HG02943 (cell line): ENCODE data around the gene MAP3K9.
"Not testable (repeated sequence)": the region's sequence is repeated elsewhere in the genome, so short reads cannot be mapped to it uniquely, and the experiment has no call there.

ENCODE experiments used
- ATAC-seq: cut with Tn5 transposase; IDR thresholded peaks from one replicate; pipeline ENCODE4 v1.9.1; 2021; ENCODE audit warnings: mild to moderate bottlenecking, low read depth, moderate library complexity; ENCODE audit not compliant: unreplicated experiment

Gene MAP3K9

DNA sequence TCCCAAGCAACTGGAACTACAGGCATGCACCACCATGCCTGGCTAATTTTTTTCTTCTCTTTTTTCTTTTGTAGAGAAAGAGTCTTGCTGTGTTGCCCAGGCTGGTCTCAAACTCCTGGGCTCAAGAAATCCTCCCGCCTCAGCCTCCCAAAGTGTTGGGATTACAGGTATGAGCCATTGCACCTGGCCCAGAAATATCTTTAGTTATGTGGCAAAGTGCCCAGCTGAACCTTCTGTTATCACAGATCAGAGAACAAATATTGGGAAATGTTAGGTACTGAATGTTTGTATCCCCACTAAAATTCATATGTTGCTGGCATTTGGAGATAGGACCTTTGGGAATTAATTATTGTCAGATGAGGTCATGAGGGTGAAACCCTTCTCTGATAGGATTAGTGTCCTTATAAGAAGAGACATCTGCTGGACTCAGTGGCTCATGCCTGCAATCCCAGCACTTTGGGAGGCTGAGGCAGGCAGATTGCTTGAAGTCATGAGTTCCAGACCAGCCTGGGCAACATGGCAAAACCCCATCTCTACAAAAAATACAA, 105.6 kb downstream of the MAP3K9 start:
- not testable (repeated sequence) for ATAC-seq

DNA sequence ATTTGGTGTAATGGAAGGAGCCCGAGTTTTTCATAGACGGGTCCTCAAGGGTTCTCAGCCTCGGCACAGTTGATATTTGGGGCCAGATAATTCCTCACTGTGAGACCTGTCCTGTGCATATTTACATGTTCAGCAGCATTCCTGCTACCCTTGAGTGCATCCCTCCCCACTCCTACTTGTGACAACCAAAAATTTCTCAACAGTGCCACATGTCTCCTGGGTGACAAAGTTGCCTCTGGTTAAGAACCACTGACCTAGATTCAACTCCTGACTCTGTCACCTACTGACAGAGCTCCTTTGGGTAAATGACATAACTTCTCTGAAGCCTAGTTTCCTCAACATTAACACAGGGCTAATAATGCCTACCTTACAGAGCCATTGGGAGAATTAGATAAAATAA, 107.2 kb downstream of the MAP3K9 start:
- no peak for ATAC-seq

DNA sequence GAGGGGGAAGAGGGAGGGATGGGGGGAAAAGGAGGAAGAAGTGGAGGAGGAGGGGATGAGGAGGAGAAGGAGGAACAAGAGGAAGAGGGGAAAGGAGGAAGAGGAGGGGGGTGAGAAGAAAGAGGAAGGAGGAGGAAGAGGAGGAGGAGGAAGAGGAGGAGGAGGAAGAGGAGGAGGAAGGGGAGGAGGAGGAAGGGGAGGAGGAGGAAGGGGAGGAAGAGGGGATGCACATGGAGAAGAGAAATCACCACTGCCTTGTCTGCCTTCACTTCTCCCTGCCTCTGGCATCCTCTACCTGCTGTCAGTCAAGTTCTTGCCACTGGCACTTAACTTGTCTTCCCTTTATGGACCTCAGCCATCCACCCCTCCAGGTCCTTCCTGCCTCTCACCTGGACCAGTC, 107.7 kb downstream of the MAP3K9 start:
- ATAC-seq: no peak

DNA sequence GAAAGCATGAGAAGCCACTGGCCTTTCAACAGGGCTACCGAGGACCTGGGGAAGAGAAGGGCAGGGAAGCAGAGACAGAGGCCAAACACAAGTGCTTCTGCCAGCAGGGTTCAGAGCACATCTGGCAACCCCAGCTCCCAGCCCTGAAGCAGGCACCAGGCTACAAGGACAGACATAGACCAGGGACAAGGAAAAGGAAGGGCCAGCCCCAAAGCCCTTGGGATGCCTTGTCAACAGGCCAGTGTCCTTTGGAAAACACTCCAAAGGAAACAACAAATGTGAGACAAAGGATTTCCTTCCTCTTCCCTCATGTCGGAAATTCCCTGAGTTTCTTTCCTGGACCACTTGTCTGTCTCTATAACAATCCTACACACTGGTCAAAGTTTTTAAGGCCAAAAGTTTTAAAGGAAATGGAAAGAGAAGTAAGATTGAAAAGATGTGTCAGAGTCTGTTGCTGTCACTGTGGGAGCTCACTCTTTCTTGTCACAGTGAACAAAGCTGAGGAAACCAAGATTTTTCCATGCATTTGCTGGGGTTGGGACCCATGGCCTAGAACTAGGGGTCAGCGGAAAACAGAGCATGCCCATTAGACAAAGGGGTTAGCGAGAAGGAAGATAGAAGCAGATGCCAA, 108.2 kb downstream of the MAP3K9 start:
- ATAC-seq: no peak

DNA sequence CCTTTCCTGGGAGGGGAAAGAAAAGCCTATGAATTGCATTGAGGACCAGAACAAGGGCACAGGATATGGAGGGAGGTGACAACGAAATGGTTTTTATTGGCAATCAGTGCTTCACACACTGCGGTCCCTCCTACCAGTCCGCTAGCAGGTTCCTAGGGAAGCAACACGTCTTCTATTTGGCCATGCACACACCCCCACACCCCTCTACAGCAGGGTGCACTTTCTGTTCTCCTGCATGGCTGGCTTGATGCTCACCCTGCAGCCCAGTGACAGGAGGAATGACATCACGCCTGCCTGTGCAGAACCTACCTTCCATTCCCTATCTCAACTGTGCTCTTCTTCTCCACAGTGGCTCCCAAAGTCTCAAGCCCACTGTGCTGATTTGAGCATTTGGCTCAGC, 109.7 kb downstream of the MAP3K9 start:
- no peak for ATAC-seq

DNA sequence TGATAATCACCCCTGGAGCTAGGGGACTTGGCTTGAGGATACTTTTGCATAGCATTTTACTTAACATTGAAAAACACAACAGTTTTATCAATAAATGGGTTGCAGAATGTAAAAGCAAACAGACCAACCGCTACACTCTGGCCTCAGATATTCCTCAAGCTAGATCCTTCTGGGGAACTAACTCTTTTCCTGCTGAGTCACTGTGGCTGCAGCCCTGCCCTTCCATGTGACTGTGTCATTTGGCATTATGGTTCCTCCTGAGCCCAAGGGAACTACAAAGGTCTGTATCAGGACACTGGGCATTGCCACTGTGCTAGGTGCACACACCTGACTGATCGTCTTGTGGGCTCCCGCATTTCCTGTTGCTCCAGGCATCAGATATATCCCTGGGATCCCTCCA, 111.0 kb downstream of the MAP3K9 start:
- no peak for ATAC-seq

DNA sequence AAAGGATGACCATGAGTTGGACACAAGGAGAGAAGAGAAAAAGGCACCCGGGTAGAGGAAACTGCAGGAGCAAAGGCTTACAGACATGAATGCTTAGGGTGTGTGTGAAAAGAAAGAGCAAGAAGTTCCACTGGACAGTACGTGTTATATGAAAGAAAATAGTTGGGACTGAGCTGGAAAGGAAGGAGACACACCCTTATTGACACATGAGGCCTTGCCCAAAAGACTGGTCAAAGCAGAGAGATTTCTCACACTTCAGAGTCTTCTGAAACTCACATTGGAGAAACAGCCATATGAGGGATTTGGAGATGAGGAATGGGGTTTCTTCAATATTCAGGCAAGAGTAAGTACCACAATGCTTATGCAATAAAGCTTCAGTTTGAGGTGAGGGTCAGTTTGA, 111.6 kb downstream of the MAP3K9 start:
- ATAC-seq: no peak

DNA sequence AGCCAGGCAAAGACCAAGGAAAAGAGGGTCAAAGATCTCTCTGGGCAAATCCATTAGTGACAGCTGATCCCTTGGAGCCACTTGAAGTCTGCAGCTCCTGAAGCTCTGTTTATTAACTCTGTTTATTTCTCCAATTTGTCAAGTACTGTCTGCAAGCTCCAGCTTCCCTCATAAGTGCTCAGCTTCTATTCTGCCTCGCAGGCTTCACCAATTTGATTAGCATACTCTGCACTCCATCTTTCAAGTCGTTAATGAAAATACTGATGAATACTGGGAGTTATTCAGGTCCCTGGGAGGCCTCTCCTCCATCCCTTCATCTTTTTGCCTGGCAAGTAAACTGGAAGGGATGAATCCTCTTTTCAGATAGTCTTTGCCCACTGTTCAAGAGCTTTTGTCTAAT, 113.3 kb downstream of the MAP3K9 start:
- ATAC-seq: no peak

DNA sequence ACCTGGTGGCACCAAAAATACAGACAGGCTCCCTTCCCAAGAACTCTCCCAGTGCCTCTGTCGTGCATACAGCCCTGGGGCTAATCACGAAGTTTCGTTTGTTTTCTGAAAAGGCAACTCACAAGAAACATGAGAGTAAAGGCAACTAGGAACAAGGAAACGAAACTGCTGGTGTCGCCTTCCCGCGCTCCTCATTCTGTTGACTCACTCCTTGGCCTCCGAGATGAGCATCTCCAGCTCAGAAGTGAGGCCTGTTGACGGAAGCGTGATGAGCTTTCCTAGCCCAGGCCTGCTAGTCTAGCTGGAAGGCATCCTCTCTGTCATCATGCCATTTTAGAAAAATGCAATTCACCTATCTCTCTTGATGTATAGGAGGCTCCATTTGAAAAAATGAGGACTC, 117.1 kb downstream of the MAP3K9 start:
- no peak for ATAC-seq

DNA sequence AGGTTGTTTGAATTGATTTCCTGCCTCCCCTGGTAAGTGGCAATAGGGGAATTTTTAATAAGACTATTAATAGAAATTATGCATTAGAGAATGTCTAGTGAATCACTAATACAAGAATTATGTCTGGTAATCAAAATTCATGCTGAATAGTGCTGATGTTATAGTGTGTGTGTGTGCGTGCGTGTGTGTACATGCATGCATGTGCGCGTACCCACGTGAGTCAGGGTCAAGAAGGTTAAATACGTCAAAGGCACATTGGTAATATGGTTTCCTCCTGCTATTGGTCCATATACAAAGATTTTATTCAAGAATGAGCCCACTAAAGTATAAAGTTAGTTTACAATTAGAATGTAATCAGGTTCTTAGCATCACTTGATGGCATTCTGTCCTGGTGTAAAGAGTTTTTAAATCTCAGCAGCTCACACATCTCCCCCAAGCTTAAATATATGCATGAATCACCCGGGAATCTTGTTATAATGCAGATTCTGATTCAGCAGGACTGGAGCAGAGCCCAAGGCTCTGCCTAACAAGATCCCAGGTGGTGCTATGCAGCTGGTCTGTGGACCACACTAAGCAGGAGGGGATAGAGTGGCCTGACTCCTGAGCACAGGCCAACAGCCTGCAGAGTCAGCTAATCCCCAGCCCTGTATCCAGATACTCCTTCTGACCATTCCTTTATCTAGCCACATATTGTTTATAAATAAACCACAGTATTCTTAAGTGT, 123.7 kb downstream of the MAP3K9 start:
- no peak for ATAC-seq

DNA sequence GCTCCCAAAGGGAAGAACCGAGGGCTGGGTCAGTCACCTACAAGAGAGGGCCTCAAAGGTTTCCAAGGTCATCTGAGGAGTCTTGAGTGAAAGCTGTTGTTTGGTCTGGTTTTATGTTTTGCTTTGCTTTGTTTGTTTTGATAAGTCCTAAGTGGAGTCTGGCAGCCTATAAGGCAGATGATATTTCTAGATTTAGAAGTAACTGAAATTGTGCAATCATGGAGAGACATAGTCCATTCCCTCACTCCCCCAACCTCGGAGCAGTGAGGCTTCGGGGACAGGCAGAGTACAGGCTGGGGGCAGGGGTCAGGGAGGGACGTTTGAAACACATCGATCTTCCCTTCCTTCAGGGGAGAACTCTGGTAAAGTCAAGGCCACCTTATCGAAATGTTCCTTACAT, 125.3 kb downstream of the MAP3K9 start:
- ATAC-seq: no peak

DNA sequence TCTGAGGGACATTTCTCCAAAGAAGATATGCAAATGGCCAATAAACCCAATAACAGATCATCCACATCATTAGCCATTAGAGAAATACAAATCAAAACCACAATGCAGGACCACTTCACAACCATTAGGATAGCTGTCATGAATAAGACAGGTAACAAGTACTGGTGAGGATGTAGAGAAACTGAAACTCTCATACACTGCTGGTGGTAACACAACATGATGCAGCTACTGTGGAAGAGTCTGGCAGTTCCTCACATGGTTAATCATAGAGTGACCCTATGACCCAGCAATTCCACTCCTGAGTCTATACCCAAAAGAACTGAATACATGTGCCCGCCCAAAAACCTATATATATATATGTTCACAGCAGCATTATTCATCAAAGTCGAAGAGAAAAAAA, 128.6 kb downstream of the MAP3K9 start:
- no peak for ATAC-seq

DNA sequence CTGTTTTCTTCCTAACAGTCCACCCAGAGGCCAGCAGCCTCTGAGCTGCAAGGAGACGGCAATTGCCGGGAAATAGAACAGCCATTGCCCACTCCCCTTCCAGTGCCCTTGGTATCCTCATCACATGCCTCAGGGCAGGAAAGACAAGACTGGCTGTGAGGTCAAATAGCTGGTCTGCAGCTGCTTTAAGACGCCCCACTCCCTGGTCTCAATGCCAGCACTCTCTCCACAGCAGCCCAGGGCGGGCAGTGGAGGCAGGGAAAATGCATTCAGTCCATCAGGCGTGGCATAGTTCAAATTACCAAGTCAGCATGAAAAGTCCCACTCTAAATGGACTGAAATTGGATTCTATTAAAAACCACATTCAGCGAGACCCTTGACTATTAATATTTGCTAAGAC, 132.0 kb downstream of the MAP3K9 start:
- ATAC-seq: no peak
